ENCODE results near the gene APLF.

DNA sequence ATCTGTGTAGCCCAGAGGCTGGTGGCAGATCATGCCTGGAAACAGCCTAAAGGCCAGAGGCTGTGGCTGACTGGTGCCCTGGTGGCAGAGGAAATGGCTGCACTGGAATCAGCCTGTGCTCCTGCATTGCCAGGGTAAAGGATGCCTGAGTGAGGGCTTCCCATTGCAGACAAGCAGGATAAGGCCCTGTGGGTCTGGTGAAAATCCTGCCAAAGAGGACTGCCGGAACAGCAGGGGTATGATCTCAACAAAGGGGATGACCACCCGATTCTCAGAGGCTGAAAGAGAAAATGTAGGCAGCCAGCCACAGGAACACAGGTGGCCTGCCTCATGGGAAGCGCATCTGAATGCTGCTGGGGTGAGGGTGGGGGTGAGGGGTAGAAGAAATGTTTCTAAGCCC, 48.5 kb upstream of the APLF start:
- no peak for TF ChIP-seq POLR2A (IDR thresholded peaks at IDR 0.05)
- TF ChIP-seq, protein P1, sequence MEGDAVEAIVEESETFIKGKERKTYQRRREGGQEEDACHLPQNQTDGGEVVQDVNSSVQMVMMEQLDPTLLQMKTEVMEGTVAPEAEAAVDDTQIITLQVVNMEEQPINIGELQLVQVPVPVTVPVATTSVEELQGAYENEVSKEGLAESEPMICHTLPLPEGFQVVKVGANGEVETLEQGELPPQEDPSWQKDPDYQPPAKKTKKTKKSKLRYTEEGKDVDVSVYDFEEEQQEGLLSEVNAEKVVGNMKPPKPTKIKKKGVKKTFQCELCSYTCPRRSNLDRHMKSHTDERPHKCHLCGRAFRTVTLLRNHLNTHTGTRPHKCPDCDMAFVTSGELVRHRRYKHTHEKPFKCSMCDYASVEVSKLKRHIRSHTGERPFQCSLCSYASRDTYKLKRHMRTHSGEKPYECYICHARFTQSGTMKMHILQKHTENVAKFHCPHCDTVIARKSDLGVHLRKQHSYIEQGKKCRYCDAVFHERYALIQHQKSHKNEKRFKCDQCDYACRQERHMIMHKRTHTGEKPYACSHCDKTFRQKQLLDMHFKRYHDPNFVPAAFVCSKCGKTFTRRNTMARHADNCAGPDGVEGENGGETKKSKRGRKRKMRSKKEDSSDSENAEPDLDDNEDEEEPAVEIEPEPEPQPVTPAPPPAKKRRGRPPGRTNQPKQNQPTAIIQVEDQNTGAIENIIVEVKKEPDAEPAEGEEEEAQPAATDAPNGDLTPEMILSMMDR (IDR thresholded peaks at IDR 0.05), result no peak

All from ovary (tissue), 3 donors.